ENCODE data around the gene CSNK1A1L.

Gene CSNK1A1L

GRCh38 chr13:37105251-37105714 lies at the start of gene CSNK1A1L:
TSS of gene CSNK1A1L (minus strand) at chr13:37105664. CDS start at chr13:37105256, 408 bp downstream.
- no peak for DNase-seq

DNA sequence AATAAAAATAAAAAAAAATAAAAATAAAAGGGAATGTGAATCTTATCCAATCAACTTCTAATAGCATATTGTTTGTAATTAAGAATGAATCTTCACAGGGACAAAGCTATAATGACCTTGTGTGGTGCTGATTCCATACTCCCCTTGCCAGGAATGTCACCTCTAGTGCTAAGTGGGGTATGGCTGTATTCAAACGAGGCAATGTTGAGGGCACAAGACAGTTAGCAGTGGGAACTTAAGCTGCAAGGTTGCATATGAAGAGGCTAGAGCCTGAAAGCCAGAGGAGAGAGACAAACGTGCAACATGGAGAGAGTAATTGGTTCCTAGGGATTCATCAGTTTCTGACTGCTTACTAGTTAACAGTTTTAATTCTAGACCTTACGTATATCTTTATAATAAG lies 43.9 kb upstream of the CSNK1A1L start:
- DNase-seq, result no peak

DNA sequence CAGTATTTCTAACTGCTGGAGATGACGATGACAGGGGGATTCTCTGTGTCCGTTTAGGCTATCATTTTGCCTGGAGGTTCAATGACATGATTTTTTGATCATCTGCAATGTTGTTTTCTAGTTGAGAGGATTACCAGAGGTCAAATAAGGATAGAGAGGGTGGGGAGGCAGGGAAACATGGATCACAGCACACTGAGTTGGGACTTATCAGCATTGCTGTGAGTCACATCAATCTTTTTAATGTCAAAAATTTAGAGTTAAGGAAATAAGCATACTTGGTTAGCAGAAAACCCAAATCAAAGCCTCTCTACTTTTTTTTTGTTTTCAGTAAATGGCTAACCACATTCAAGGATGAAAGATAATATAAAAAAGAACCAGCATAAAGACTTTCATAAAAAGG lies 43.0 kb upstream of the CSNK1A1L start:
- no peak for DNase-seq

GRCh38 chr13:37144661-37145060 lies 39.2 kb upstream of the CSNK1A1L start:
- DNase-seq, result no peak

- DNase-seq, result no peak
Measured at GRCh38 chr13:37143911-37144310, 38.4 kb upstream of the CSNK1A1L start.

DNA sequence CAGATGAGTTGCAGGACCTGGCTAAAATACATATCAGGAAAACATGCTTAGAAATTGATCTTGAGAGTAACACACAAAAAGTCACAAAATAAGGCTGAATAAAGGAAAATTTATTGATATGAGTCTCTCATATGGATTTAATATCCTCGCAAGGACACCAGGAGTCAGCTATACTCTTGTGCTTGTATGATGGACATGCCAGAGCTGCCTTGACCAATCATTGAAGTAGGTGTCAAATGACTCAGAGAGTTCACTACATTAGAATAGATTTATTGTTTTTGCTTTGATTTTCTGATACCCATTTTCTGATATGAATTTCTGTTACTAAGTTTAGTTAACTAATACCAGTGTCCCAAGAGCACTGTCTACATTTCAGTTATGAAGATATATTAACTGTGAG lies 37.4 kb upstream of the CSNK1A1L start:
- DNase-seq, result no peak

GRCh38 chr13:37141011-37141410 lies 35.5 kb upstream of the CSNK1A1L start:
- DNase-seq, result no peak

- no peak for DNase-seq
Measured at GRCh38 chr13:37139356-37139755, 33.9 kb upstream of the CSNK1A1L start.

DNA sequence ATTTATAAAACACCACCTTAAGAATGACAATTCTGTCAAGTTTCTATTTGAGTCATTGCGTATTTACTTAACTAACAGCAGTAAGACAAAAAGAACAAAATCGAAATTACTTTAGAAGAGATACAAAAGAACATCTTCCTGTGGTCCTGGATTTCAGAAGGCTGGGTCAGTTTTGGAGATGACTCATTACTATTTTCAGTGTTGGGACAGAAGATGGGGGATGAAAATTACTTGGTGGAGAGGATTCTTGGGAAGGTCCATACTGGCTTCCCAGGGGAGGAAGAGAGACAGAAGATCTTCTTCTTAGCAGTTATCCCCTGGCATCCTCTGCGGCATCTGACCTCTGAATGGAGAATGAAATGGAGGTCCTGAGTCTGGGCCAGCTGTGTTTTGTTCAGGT lies 33.5 kb upstream of the CSNK1A1L start:
- no peak for DNase-seq

DNA sequence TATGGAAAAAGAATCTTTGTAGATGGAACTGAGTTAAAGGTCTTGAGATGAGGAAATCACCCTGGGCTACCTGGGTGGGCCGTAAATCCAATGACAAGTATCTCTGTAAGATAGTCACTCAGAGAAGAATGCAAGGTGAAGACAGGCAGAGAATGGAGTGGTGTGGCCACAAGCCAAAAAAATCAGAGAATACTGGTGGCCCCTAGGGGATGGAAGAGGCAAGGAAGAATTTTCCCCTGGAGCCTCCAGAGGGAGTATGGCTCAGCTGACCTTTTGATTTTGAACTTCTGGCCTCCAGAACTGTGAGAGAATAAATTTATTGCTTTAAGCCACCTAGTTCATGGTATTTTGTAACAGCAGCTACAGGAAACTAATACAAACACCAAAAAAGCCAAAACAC lies 32.7 kb upstream of the CSNK1A1L start:
- no peak for DNase-seq

- no peak for DNase-seq
Measured at GRCh38 chr13:37136633-37137032, 31.2 kb upstream of the CSNK1A1L start.

- no peak for DNase-seq
Measured at GRCh38 chr13:37136187-37136586, 30.7 kb upstream of the CSNK1A1L start.

GRCh38 chr13:37134411-37135041 lies 29.1 kb upstream of the CSNK1A1L start:
- no peak for DNase-seq

DNA sequence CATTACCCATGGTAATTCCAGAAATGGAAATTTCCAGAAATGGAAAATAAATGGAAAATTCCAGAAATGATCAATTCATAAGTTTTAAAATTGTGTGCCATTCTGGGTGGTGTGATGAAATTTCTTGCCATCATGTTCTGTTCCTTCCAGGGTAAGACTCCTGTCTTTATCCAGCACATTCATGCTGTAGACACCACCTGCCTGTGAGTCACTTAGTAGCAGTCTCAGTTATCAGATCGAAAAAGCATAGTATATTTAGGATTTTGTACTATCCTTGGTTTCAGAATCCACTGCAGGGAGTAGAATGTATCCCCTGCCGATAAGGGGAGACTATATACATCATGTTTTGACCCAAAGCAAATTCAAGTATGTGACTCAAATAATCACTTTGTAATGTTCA lies 26.7 kb upstream of the CSNK1A1L start:
- DNase-seq, result no peak

DNA sequence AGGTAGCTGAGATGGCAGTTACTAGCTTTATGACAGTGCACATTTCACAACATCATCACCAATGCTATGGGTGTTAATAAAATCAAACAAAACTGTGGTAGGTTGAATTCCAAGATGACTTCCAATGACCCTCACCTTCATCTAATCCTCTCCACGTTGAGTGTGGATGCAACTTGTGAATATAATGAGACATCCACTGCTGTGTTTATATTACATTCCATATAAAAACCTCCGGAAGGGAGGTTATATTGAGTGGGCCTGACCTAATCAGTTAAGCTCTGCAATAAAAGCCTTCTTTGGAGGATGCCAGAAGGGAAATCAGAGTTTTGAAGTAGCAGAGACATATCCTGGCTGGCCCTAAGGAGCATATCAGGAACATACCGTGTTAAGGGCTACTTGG lies 25.6 kb upstream of the CSNK1A1L start:
- DNase-seq, result no peak

DNA sequence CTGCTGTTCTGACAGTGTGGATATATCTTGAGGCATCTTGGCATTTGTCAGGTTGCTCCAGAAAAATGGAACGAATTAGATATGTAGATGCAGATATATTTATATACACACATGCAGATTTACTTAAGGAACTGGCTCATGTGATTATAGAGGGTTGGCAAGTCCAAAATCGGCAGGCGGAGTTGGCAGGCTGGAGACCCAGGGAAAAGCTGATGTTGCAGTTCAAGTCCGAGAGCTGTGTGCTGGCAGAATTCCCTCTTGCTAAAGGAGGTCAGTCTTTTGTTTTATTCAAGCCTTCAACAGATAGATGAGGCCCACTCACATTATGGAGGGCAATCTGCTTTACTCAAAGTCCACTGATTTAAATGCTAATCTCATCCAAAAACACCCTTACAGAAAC lies 24.4 kb upstream of the CSNK1A1L start:
- no peak for DNase-seq

- DNase-seq, result no peak
Measured at GRCh38 chr13:37127691-37128241, 22.3 kb upstream of the CSNK1A1L start.

DNA sequence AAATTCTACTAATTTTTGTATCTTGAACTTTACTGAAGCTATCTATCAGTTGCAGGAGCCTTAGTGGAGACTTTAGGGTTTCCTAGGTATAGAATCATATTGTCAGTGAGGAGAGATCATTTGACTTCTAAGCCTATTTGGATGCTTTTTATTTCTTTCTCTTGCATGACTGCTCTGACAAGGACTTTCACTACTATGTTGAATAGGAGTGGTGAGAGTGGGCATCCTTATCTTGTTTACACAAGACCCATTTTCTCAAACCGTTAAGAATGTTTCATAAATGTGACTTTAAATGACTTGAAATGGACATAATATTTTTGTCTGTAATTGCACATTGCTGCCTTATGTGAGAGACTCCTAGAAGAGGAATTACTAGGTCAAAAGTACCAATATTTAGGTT lies 17.9 kb upstream of the CSNK1A1L start:
- no peak for DNase-seq

DNA sequence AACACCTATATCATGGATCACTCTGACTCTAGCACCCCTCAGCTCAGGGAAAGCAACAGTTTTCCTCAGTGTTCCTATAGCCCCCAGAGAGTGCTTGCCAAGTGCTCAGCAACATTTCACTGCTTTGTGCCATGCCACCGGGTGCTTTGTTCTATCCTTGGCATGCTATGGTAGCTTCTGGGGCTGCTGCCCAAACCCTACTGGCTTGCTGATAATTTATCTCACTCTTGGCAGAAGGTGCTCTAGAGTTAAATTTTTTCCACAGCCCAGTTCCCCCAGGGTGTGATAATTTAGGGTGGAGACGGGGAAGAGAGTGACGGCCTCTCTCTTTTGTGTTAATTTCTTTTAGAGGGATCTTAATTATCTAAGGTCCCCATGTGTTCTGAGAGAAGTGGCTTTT lies 12.6 kb upstream of the CSNK1A1L start:
- no peak for DNase-seq

DNA sequence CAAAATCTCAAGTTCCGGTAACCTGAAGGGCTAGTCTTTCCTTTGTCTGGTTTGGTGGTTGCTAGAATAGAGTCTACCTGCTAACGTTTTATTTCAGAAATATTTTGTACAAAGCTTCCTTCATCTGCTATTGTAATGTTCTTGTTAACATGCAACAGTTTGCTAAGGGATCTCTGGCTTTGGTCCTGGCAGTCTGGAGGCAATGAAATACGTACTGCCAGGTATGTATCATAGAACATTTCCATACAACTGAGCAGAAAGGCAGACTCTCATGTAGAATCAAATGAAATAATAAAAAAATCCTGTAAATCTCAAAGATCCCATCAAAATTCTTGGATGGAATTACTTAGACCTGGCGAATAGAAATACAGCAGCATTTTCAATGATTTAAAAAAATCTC lies 8.8 kb upstream of the CSNK1A1L start:
- no peak for DNase-seq

GRCh38 chr13:37113534-37113933 lies 8.1 kb upstream of the CSNK1A1L start:
- no peak for DNase-seq

GRCh38 chr13:37109051-37109678 lies 3.7 kb upstream of the CSNK1A1L start:
- DNase-seq, result no peak

DNA sequence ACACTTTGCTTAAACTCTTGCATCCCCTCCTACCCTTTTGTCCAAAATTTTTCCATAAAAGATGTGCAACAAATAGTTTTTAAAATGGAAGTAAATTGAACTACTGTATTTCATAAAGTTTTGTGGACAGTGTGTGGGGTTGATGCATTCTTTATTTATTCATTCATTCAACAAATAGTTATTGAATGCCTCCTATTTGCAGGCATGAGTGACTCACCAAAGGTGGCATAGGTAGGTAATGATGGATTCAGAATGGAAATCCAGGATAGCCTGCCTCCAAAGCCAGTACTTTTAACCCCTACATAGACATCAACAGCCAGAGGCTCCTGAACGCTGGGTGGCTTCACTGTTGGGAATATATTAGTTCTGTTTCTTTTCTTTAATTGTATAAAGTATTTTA lies 2.4 kb upstream of the CSNK1A1L start:
- DNase-seq, result no peak

GRCh38 chr13:37107456-37107855 lies 2.0 kb upstream of the CSNK1A1L start:
- no peak for DNase-seq

GRCh38 chr13:37106642-37107041 lies 1.2 kb upstream of the CSNK1A1L start:
- no peak for DNase-seq

Measured in stimulated activated CD4-positive, alpha-beta T cell treated with anti-CD3 and anti-CD28 coated beads, Interleukin-4, amount 100 ng/mL, for 1 hour (primary cell).